Spleen (tissue), 13 donors: ENCODE results near the gene NT5DC3. TPM values are rescaled to one million over a fixed set of nuclear protein-coding genes. Genes with fewer than 3 reads are reported as not detected.

Experiments
- DNase-seq: peaks from one replicate; pipeline ENCODE4 v3.0.0-alpha.2; 2020
- H3K27ac ChIP-seq, 8 donors: fragments of 200-600 bp; sonication (generic) in 7 of 8; 1 replicate in 4 of 8; 2 replicates in 4 of 8; pipeline versions ENCODE4 v1.5.0 to v1.8.0; 2016 to 2021; ENCODE audit warnings: inconsistent platforms in 4 of 8, mild to moderate bottlenecking in 4 of 8, moderate library complexity in 1 of 8
- H3K27me3 ChIP-seq, 7 donors: fragments of 200-600 bp; sonication (generic) in 6 of 7; replicated peaks in 1 of 7; 1 replicate in 4 of 7; 2 replicates in 3 of 7; pipeline versions ENCODE4 v1.5.0 to v1.8.0; 2016 to 2021; ENCODE audit warnings: inconsistent platforms in 3 of 7, mild to moderate bottlenecking in 1 of 7
- H3K36me3 ChIP-seq, 6 donors: fragments of 200-600 bp; sonication (generic) in 5 of 6; 1 replicate in 4 of 6; 2 replicates in 2 of 6; pipeline versions ENCODE4 v1.5.0 to v1.8.0; 2016 to 2021; ENCODE audit warnings: inconsistent platforms in 2 of 6
- H3K4me1 ChIP-seq, 6 donors: fragments of 200-600 bp; sonication (generic) in 5 of 6; 1 replicate in 3 of 6; 2 replicates in 3 of 6; pipeline versions ENCODE4 v1.5.0 to v1.8.0; 2016 to 2021; ENCODE audit warnings: inconsistent platforms in 3 of 6
- H3K4me3 ChIP-seq, 8 donors: fragments of 200-600 bp; sonication (generic) in 7 of 8; 1 replicate in 4 of 8; 2 replicates in 4 of 8; pipeline versions ENCODE4 v1.5.0 to v1.8.0; 2016 to 2021; ENCODE audit warnings: inconsistent platforms in 4 of 8, mild to moderate bottlenecking in 4 of 8, moderate library complexity in 2 of 8
- H3K9me3 ChIP-seq, 8 donors: fragments of 200-600 bp; sonication (generic) in 7 of 8; 1 replicate in 4 of 8; 2 replicates in 4 of 8; pipeline versions ENCODE4 v1.5.0 to v1.8.0; 2016 to 2021; ENCODE audit warnings: inconsistent platforms in 4 of 8
- POLR2A ChIP-seq, 3 donors: fragments of 450-650 bp; IDR thresholded peaks; one replicate each; pipeline ENCODE4 v1.5.1; 2017; ENCODE audit warnings: antibody characterized with exemption in 3 of 3, mild to moderate bottlenecking in 1 of 3
- POLR2AphosphoS5 ChIP-seq, 3 donors: sonication (generic); formaldehyde crosslinking; IDR thresholded peaks; one replicate each; pipeline ENCODE4 v1.5.1; 2017; ENCODE audit warnings: antibody characterized with exemption in 3 of 3
- WGBS, 5 donors: extraction: QIAGEN DNeasy Blood & Tissue Kit in 3 of 5; methylation state at CpG; one replicate each; pipeline versions ENCODE4 v1.1.5 to v1.1.7; 2013 to 2018; 5-methylcytosine and 5-hydroxymethylcytosine counted together
- intact Hi-C: fragments of 100-400 bp; cut with DNase I; formaldehyde crosslinking; loops from one replicate; pipeline ENCODE4 v1.15.0; 2023; ENCODE audit warnings: low total_unique reads
- long read RNA-seq, 2 donors: transcript quantifications; one replicate each; lab custom pipeline, GENCODE V29; 2026
- polyA plus RNA-seq, 3 donors: library from polyadenylated mRNA; stranded (reverse); fragments of 200-250 nt; gene quantifications; one replicate each; pipeline ENCODE4 v1.2.1, GENCODE V29; 2013
- total RNA-seq, 7 donors: library from RNA; depleted of rRNA in 3 of 7; stranded (reverse); fragments of >200 nt in 3 of 7; fragmentation: NEBNext Ultra II Directional in 4 of 7; extraction: Animal tissue kit (Norgen Biotek cat#: 25700) in 4 of 7; gene quantifications; one replicate each; pipeline versions ENCODE4 v1.1.0 to v1.2.1, GENCODE V29; 2016 to 2021
- TF ChIP-seq, protein P1 (sequence below), 11 experiments: fragments of 200-600 bp in 7 of 11; fragments of 450-650 bp in 4 of 11; sonication (generic) in 4 of 11; IDR thresholded peaks in 8 of 11; conservative IDR thresholded peaks in 3 of 11; 1 replicate in 7 of 11; 2 replicates in 4 of 11; pipeline versions ENCODE4 v1.4.0 to v1.8.0; 2016 to 2021; ENCODE audit warnings: antibody characterized with exemption in 11 of 11, inconsistent platforms in 4 of 11, mild to moderate bottlenecking in 1 of 11
- donor health status: healthy with polysubstance abuse.
- donor health status: DM: no; HTN: no; CAD: no; lungs with moderate emphysema.
- donor health status: DM: no; HTN: no; CAD: no.
- donor health status: Bipolar disorder and iron deficiency.
- donor health status: healthy.
- donor health status: DM: no; HTN: no; CAD: no.
- donor health status: DM: yes; HTN: yes; CAD: no.

NT5DC3 gene
- total RNA-seq (1 to 10 TPM; 2.8 to 8.0 (median 3.2) TPM), polyA plus RNA-seq (1 to 10 TPM in 1 of 3 donors, under 1 TPM in 2; 0.56 to 1.2 (median 0.86) TPM)
- long read RNA-seq, donor 1, result 0 reads
- long read RNA-seq, donor 2, result 0 reads

DNA sequence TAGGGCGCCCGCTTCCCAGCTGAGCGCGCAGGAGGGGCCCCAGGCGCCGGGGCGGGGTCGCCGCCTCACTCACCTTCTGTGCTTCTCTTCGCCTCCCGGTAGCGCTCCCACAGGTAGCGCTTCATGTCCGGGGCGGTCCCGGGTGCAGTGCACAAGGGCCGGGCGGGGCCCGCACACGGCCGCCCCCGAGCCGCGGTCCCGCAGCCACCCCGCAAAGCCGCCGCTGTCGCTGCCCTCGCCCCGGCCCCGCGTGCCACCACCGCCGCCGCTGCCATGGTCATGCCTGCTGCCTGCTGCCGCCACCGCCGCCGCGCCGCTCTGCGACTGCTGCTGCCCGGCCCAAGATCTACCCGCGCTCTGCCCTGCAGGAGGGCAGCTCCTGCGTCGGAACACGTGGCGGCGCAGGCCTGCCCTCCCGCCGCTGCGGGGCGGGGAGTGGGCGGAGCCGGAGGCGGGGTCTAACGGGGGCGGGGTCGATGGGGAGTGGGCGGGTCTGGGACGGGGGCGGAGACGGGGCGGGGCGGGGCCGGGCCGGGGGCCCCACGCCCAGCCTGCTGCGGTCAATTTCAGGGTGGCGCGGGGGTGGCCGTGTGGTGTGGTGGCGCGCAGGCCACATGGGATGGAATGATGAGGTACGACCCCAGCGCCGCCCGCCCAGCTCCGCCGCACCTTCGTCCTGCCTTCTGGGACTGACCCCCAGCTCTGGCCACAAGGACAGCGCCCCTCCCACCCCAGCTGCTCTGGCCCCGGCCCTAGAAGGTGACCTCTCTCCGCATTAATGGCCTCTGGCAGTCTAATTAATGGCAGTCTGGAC is at the start of gene NT5DC3:
Gene NT5DC3, minus strand, starts transcription at position 359 of the 814 bp plus-strand sequence. Its CDS starts 78 bp downstream, at position 281.
- peaks cover 2 to 28% (median 20%) of the 10 kb centered on the region in 6 donors for H3K4me1 ChIP-seq
- H3K4me3 ChIP-seq, result peak within 1 kb of the TSS; percentile 64 to 83 (median 77)
- H3K36me3 ChIP-seq, result no peaks in the 10 kb centered on the region
- no peaks in the 10 kb centered on the region for H3K27me3 ChIP-seq
- TF ChIP-seq, protein P1, sequence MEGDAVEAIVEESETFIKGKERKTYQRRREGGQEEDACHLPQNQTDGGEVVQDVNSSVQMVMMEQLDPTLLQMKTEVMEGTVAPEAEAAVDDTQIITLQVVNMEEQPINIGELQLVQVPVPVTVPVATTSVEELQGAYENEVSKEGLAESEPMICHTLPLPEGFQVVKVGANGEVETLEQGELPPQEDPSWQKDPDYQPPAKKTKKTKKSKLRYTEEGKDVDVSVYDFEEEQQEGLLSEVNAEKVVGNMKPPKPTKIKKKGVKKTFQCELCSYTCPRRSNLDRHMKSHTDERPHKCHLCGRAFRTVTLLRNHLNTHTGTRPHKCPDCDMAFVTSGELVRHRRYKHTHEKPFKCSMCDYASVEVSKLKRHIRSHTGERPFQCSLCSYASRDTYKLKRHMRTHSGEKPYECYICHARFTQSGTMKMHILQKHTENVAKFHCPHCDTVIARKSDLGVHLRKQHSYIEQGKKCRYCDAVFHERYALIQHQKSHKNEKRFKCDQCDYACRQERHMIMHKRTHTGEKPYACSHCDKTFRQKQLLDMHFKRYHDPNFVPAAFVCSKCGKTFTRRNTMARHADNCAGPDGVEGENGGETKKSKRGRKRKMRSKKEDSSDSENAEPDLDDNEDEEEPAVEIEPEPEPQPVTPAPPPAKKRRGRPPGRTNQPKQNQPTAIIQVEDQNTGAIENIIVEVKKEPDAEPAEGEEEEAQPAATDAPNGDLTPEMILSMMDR (IDR thresholded peaks at IDR 0.05 in 8 of 11, conservative IDR thresholded peaks at IDR 0.05 in 3 of 11), result peak in 3 of 11 experiments; percentile 19 to 43 (median 21)
- no peak for TF ChIP-seq POLR2A (IDR thresholded peaks at IDR 0.05)
- TF ChIP-seq POLR2AphosphoS5 (IDR thresholded peaks at IDR 0.05), result peak; percentile 87 to 93 (median 89)
- intact Hi-C loops, result no loop called here
- DNase-seq, result peak; percentile 97
- no peaks in the 10 kb centered on the region for H3K9me3 ChIP-seq
- H3K27ac ChIP-seq, result peak within 1 kb of the TSS in 7 of 8 donors; percentile 41 to 74 (median 59)
- 0 to 2% (median 1%) methylated on average over 5 to 85 of the region's 86 CpGs for WGBS, 5 donors

GRCh38 chr12:103887738-103888137 is 46.7 kb upstream of the NT5DC3 start:
- Histone ChIP-seq H3K4me3 (no peak overlapping the region), H3K4me1 (no peaks in the 10 kb centered on the region), H3K9me3 (no peaks in the 10 kb centered on the region), H3K36me3 (no peaks in the 10 kb centered on the region), H3K27me3 (no peaks in the 10 kb centered on the region), H3K27ac (no peak overlapping the region)
- no peak for TF ChIP-seq POLR2AphosphoS5 (IDR thresholded peaks at IDR 0.05)
- TF ChIP-seq, protein P1 (IDR thresholded peaks at IDR 0.05 in 8 of 11, conservative IDR thresholded peaks at IDR 0.05 in 3 of 11), result no peak
- TF ChIP-seq POLR2A (IDR thresholded peaks at IDR 0.05), result no peak
- intact Hi-C loops, result no loop called here
- no peak for DNase-seq
- WGBS, 5 donors, result 50 to 80% (median 73%) methylated on average over 1 of the region's 1 CpG

DNA sequence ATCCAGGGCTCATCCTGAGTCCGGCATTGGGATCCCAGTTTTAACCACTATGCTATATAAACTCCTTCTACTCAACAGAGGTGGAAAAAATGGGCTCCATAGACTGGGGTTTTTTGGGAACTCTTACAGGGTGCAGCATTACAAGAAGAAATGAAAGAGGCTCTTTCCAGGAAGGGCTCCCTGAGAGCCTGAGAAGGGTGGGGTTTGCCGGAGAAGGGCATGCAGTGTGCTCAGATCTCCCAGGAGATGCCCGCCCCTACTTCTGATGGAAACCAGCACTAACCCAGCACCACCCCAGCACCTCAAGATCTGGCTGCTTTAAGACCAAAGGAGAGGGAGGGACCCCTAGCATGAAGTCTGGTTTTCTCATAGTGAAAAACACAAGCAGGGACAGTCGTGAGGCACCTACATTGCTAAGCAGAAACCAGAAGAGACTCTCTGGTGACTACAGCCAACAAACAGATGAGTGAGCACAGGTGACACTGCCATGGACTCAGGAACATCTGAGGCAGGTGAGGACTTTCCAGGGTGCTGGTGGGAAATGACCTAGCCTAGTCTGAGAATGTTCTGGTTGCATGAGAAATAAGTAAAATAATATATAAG is 45.3 kb upstream of the NT5DC3 start:
- H3K27me3 ChIP-seq, result no peaks in the 10 kb centered on the region
- intact Hi-C loops, result no loop called here
- no peak for DNase-seq
- peaks cover 0 to 3% (median 0%) of the 10 kb centered on the region in 6 donors for H3K4me1 ChIP-seq
- WGBS, 5 donors, result 40 to 83% (median 63%) methylated on average over 4 of the region's 4 CpGs
- TF ChIP-seq POLR2A (IDR thresholded peaks at IDR 0.05), result no peak
- no peaks in the 10 kb centered on the region for H3K36me3 ChIP-seq
- no peak overlapping the region for H3K27ac ChIP-seq
- no peaks in the 10 kb centered on the region for H3K9me3 ChIP-seq
- no peak overlapping the region for H3K4me3 ChIP-seq

GRCh38 chr12:103884316-103884715 is 43.3 kb upstream of the NT5DC3 start:
- Histone ChIP-seq H3K9me3 (no peaks in the 10 kb centered on the region), H3K4me3 (no peak overlapping the region), H3K36me3 (no peaks in the 10 kb centered on the region), H3K27ac (no peak overlapping the region), H3K4me1 (peaks cover 0 to 12% (median 0%) of the 10 kb centered on the region in 6 donors), H3K27me3 (no peaks in the 10 kb centered on the region)
- DNase-seq, result no peak
- WGBS, 5 donors, result 18 to 34% (median 31%) methylated on average over 3 to 4 of the region's 4 CpGs
- intact Hi-C loops, result no loop called here
- TF ChIP-seq, protein P1 (IDR thresholded peaks at IDR 0.05 in 8 of 11, conservative IDR thresholded peaks at IDR 0.05 in 3 of 11), result peak in 4 of 11 experiments; percentile 18 to 42 (median 38)
- TF ChIP-seq POLR2AphosphoS5 (IDR thresholded peaks at IDR 0.05), result no peak
